Liver (tissue), 9 donors: Measurements from ENCODE around the gene ABHD2. TPM values are rescaled to one million over a fixed set of nuclear protein-coding genes. Genes with fewer than 3 reads are reported as not detected.

Experiments
- DNase-seq: peaks from one replicate; pipeline ENCODE4 v3.0.0-alpha.2; 2017; ENCODE audit warnings: low spot score
- H3K27ac ChIP-seq, 2 donors: one replicate each; pipeline ENCODE4 v1.7.0; 2013; ENCODE audit warnings: inconsistent platforms in 2 of 2, low read length in 2 of 2, control low read depth in 1 of 2, low read depth in 1 of 2, mild to moderate bottlenecking in 1 of 2
- H3K27me3 ChIP-seq, 4 donors: one replicate each; pipeline versions ENCODE4 v1.6.1 to v1.7.0; 2013; ENCODE audit warnings: low read length in 3 of 4, inconsistent platforms in 1 of 4, mild to moderate bottlenecking in 1 of 4, moderate library complexity in 1 of 4; ENCODE audit not compliant: control insufficient read depth in 4 of 4, insufficient read depth in 4 of 4
- H3K36me3 ChIP-seq, 4 donors: one replicate each; pipeline versions ENCODE4 v1.6.1 to v1.7.0; 2013; ENCODE audit warnings: low read length in 3 of 4, mild to moderate bottlenecking in 3 of 4, low read depth in 1 of 4, moderate library complexity in 1 of 4; ENCODE audit not compliant: control insufficient read depth in 4 of 4, insufficient read depth in 3 of 4
- H3K4me1 ChIP-seq, 4 donors: one replicate each; pipeline versions ENCODE4 v1.6.1 to v1.7.0; 2013; ENCODE audit warnings: low read length in 3 of 4, mild to moderate bottlenecking in 3 of 4, moderate library complexity in 1 of 4; ENCODE audit not compliant: control insufficient read depth in 4 of 4, insufficient read depth in 4 of 4
- H3K4me3 ChIP-seq, 3 donors: one replicate each; pipeline versions ENCODE4 v1.6.1 to v1.7.0; 2013; ENCODE audit warnings: low read length in 3 of 3, control low read depth in 1 of 3, low read depth in 1 of 3, mild to moderate bottlenecking in 1 of 3
- H3K9ac ChIP-seq, 2 donors: one replicate each; pipeline ENCODE4 v1.7.0; 2013; ENCODE audit warnings: low read length in 2 of 2, mild to moderate bottlenecking in 2 of 2, moderate library complexity in 2 of 2, control low read depth in 1 of 2, low read depth in 1 of 2
- H3K9me3 ChIP-seq, 4 donors: one replicate each; pipeline versions ENCODE4 v1.6.1 to v1.7.0; 2013; ENCODE audit warnings: low read length in 3 of 4; ENCODE audit not compliant: control insufficient read depth in 4 of 4
- EGR1 ChIP-seq, 2 donors: IDR thresholded peaks; 2 replicates each; pipeline ENCODE4 v1.6.1; 2016 to 2018; ENCODE audit warnings: antibody characterized with exemption in 2 of 2, low read depth in 2 of 2
- FOXA1 ChIP-seq: IDR thresholded peaks from 2 replicates; pipeline ENCODE4 v1.6.1; 2016; ENCODE audit warnings: antibody characterized with exemption
- FOXA2 ChIP-seq: IDR thresholded peaks from 2 replicates; pipeline ENCODE4 v1.6.1; 2016; ENCODE audit warnings: antibody characterized with exemption
- GABPA ChIP-seq, 2 donors: IDR thresholded peaks in 1 of 2; conservative IDR thresholded peaks in 1 of 2; 2 replicates each; pipeline ENCODE4 v1.6.1; 2016; ENCODE audit warnings: antibody characterized with exemption in 2 of 2, mild to moderate bottlenecking in 1 of 2, moderate library complexity in 1 of 2
- HNF4A ChIP-seq, 2 donors: conservative IDR thresholded peaks; 2 replicates each; pipeline ENCODE4 v1.6.1; 2016; ENCODE audit warnings: antibody characterized with exemption in 2 of 2, mild to moderate bottlenecking in 2 of 2
- HNF4G ChIP-seq: IDR thresholded peaks from 2 replicates; pipeline ENCODE4 v1.6.1; 2016; ENCODE audit warnings: antibody characterized with exemption
- JUND ChIP-seq, 2 donors: IDR thresholded peaks; 2 replicates each; pipeline ENCODE4 v1.6.1; 2016; ENCODE audit warnings: antibody characterized with exemption in 2 of 2
- NR2F2 ChIP-seq: IDR thresholded peaks from 2 replicates; pipeline ENCODE4 v1.6.1; 2016; ENCODE audit warnings: antibody characterized with exemption
- RAD21 ChIP-seq, 2 donors: IDR thresholded peaks; 2 replicates each; pipeline ENCODE4 v1.6.1; 2016; ENCODE audit warnings: antibody characterized with exemption in 2 of 2, mild to moderate bottlenecking in 2 of 2
- SP1 ChIP-seq: IDR thresholded peaks from 2 replicates; pipeline ENCODE4 v1.6.1; 2018; ENCODE audit warnings: antibody characterized with exemption, mild to moderate bottlenecking
- TAF1 ChIP-seq: conservative IDR thresholded peaks from 2 replicates; pipeline ENCODE4 v1.6.1; 2016; ENCODE audit warnings: antibody characterized with exemption, mild to moderate bottlenecking
- YY1 ChIP-seq: IDR thresholded peaks from 2 replicates; pipeline ENCODE4 v1.6.1; 2016; ENCODE audit warnings: antibody characterized with exemption, mild to moderate bottlenecking
- WGBS: extraction: QIAGEN DNeasy Blood & Tissue Kit; methylation state at CpG from one replicate; pipeline ENCODE4 v1.1.7; 2013; 5-methylcytosine and 5-hydroxymethylcytosine counted together
- polyA plus RNA-seq, 2 donors: library from polyadenylated mRNA; stranded (reverse) in 1 of 2; unstranded in 1 of 2; fragments of 200-250 nt in 1 of 2; fragments of >200 nt in 1 of 2; fragmentation: Nextera tagmentation in 1 of 2; extraction: Ambion mirVana in 1 of 2; gene quantifications; one replicate each; pipeline versions ENCODE4 v1.2.1 to v1.2.3, GENCODE V29; 2013 to 2015
- total RNA-seq, 2 donors: library from RNA; depleted of rRNA; stranded (reverse); fragments of >200 nt; gene quantifications; one replicate each; pipeline ENCODE4 v1.2.3, GENCODE V29; 2014
- TF ChIP-seq, protein P1 (sequence below): IDR thresholded peaks from 2 replicates; pipeline ENCODE4 v1.6.1; 2016; ENCODE audit warnings: antibody characterized with exemption, mild to moderate bottlenecking
- TF ChIP-seq, protein P2 (sequence below): IDR thresholded peaks from 2 replicates; pipeline ENCODE4 v1.6.1; 2016; ENCODE audit warnings: antibody characterized with exemption
- TF ChIP-seq, protein P3 (sequence below): fragments of 150-350 bp; IDR thresholded peaks from 2 replicates; pipeline ENCODE4 v1.5.1; 2017; ENCODE audit warnings: improper control_type of control experiment, low read depth, low read length; ENCODE audit not compliant: missing input control
- TF ChIP-seq, protein P4 (sequence below): IDR thresholded peaks from 2 replicates; pipeline ENCODE4 v1.6.1; 2016; ENCODE audit warnings: antibody characterized with exemption
- donor health status: healthy.
- donor health status: healthy.
- donor health status: healthy.
- donor health status: healthy.
- donor health status: healthy.

The ABHD2 gene
- total and polyA plus RNA-seq, 4 donors = 34.6 to 663 (median 65.1) TPM

DNA sequence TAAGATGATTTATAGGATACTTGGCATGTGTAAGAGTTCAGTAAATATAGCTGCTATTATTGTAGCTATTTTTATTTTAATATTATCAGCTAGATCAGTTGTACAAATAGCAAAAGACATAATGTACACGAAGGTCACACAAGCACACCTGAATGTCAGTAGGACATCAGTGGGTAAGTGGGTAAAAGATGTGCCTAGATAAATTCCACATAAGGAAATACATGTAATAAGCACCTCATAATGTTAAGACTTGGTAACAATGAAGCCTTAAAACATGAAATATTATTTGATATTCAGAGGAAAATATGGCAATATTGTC lies 41.5 kb downstream of the ABHD2 start:
- WGBS = 24% methylated on average over 1 of the region's 1 CpG
- Histone ChIP-seq H3K9ac (peak overlapping the region; percentile 91 to 98), H3K36me3 (peaks cover 0 to 19% (median 2%) of the 10 kb centered on the region in 4 donors), H3K4me1 (peaks cover 17 to 82% (median 49%) of the 10 kb centered on the region in 4 donors), H3K9me3 (no peaks in the 10 kb centered on the region), H3K27me3 (no peaks in the 10 kb centered on the region), H3K27ac (peak overlapping the region; percentile 96), H3K4me3 (peak overlapping the region; percentile 22 to 57 (median 39))
- no peak for DNase-seq
- TF ChIP-seq, protein P1, sequence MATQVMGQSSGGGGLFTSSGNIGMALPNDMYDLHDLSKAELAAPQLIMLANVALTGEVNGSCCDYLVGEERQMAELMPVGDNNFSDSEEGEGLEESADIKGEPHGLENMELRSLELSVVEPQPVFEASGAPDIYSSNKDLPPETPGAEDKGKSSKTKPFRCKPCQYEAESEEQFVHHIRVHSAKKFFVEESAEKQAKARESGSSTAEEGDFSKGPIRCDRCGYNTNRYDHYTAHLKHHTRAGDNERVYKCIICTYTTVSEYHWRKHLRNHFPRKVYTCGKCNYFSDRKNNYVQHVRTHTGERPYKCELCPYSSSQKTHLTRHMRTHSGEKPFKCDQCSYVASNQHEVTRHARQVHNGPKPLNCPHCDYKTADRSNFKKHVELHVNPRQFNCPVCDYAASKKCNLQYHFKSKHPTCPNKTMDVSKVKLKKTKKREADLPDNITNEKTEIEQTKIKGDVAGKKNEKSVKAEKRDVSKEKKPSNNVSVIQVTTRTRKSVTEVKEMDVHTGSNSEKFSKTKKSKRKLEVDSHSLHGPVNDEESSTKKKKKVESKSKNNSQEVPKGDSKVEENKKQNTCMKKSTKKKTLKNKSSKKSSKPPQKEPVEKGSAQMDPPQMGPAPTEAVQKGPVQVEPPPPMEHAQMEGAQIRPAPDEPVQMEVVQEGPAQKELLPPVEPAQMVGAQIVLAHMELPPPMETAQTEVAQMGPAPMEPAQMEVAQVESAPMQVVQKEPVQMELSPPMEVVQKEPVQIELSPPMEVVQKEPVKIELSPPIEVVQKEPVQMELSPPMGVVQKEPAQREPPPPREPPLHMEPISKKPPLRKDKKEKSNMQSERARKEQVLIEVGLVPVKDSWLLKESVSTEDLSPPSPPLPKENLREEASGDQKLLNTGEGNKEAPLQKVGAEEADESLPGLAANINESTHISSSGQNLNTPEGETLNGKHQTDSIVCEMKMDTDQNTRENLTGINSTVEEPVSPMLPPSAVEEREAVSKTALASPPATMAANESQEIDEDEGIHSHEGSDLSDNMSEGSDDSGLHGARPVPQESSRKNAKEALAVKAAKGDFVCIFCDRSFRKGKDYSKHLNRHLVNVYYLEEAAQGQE = no peak
- TF ChIP-seq YY1 (no peak), FOXA2 (no peak), SP1 (no peak), FOXA1 (no peak), HNF4A (conservative IDR thresholded peaks at IDR 0.05) (no peak), TAF1 (no peak), RAD21 (IDR thresholded peaks at IDR 0.05) (no peak), JUND (IDR thresholded peaks at IDR 0.05) (no peak), NR2F2 (no peak), GABPA (IDR thresholded peaks at IDR 0.05 in 1 of 2, conservative IDR thresholded peaks at IDR 0.05 in 1 of 2) (no peak), HNF4G (no peak)
- TF ChIP-seq, protein P2, sequence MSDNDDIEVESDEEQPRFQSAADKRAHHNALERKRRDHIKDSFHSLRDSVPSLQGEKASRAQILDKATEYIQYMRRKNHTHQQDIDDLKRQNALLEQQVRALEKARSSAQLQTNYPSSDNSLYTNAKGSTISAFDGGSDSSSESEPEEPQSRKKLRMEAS = no peak
- TF ChIP-seq, protein P3, sequence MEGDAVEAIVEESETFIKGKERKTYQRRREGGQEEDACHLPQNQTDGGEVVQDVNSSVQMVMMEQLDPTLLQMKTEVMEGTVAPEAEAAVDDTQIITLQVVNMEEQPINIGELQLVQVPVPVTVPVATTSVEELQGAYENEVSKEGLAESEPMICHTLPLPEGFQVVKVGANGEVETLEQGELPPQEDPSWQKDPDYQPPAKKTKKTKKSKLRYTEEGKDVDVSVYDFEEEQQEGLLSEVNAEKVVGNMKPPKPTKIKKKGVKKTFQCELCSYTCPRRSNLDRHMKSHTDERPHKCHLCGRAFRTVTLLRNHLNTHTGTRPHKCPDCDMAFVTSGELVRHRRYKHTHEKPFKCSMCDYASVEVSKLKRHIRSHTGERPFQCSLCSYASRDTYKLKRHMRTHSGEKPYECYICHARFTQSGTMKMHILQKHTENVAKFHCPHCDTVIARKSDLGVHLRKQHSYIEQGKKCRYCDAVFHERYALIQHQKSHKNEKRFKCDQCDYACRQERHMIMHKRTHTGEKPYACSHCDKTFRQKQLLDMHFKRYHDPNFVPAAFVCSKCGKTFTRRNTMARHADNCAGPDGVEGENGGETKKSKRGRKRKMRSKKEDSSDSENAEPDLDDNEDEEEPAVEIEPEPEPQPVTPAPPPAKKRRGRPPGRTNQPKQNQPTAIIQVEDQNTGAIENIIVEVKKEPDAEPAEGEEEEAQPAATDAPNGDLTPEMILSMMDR = no peak
- TF ChIP-seq, protein P4, sequence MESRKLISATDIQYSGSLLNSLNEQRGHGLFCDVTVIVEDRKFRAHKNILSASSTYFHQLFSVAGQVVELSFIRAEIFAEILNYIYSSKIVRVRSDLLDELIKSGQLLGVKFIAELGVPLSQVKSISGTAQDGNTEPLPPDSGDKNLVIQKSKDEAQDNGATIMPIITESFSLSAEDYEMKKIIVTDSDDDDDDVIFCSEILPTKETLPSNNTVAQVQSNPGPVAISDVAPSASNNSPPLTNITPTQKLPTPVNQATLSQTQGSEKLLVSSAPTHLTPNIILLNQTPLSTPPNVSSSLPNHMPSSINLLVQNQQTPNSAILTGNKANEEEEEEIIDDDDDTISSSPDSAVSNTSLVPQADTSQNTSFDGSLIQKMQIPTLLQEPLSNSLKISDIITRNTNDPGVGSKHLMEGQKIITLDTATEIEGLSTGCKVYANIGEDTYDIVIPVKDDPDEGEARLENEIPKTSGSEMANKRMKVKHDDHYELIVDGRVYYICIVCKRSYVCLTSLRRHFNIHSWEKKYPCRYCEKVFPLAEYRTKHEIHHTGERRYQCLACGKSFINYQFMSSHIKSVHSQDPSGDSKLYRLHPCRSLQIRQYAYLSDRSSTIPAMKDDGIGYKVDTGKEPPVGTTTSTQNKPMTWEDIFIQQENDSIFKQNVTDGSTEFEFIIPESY = no peak

DNA sequence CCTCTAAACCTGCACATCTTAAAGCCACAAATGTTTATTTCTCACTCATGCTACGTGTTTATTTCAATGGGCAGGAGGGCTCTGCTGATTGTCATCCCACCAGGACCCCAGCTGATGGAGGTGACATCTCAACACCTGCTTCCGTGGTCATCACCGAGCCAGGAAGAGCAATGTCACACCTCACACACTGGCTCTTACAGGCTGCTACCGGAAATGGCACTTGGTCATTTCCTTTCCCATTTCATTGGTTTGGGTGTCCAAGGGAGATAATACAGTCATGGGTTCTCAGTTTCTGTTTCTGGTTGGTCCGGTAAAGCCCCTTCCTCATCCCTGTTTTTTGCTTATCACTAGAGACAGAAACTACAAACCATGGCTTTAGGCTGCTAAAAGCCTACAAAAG lies 41.9 kb downstream of the ABHD2 start:
- no peak for DNase-seq
- Histone ChIP-seq H3K36me3 (peaks cover 0 to 19% (median 2%) of the 10 kb centered on the region in 4 donors), H3K27ac (peak overlapping the region; percentile 96), H3K4me1 (peaks cover 17 to 82% (median 49%) of the 10 kb centered on the region in 4 donors), H3K9me3 (no peaks in the 10 kb centered on the region), H3K27me3 (no peaks in the 10 kb centered on the region), H3K9ac (peak overlapping the region in 1 of 2 donors; percentile 12), H3K4me3 (no peak overlapping the region)
- TF ChIP-seq EGR1 (IDR thresholded peaks at IDR 0.05; ENCODE audit: low read depth in 2 of 2) (no peak), GABPA (IDR thresholded peaks at IDR 0.05 in 1 of 2, conservative IDR thresholded peaks at IDR 0.05 in 1 of 2) (peak in 1 of 2 donors; percentile 35)
- 59% methylated on average over 5 of the region's 5 CpGs for WGBS
